ENCODE data around the gene F7.

The F7 gene

DNA sequence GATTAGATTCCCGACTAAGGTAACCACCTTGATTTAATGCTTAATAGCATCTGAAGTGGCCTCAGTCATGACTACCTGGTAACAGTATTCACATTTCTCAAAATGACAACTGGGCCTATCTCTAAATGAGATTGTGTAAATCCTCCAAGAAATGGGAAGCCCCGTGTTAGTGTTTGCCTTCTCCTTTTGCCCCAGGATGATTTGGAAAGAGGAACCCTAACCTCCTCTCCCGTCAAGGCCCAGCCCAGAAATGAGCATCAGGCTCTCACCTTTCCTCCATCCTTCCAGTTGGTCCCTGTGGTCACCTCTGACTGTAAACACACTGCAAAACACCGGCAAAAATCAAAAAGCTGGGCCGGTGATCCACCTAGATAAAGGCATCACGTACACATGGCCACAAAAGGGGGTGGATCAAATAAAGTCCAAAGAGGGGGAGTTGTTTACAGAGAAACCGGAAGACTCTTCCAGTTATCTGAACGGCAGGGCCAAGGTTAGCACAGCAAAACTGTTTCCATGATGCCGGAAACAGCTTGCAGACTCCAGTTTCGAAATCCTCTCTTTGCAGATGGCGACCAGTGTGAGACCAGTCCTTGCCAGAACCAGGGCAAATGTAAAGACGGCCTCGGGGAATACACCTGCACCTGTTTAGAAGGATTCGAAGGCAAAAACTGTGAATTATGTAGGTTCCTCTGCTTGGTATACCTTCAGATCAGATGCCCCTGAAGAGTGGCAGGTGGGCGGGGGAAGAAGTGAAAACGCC is 33.4 kb downstream of the F7 start:
- no peak for DNase-seq (ENCODE audit: low read depth)

GRCh38 chr13:113139577-113139976 is 34.0 kb downstream of the F7 start:
- no peak for DNase-seq (ENCODE audit: low read depth)

DNA sequence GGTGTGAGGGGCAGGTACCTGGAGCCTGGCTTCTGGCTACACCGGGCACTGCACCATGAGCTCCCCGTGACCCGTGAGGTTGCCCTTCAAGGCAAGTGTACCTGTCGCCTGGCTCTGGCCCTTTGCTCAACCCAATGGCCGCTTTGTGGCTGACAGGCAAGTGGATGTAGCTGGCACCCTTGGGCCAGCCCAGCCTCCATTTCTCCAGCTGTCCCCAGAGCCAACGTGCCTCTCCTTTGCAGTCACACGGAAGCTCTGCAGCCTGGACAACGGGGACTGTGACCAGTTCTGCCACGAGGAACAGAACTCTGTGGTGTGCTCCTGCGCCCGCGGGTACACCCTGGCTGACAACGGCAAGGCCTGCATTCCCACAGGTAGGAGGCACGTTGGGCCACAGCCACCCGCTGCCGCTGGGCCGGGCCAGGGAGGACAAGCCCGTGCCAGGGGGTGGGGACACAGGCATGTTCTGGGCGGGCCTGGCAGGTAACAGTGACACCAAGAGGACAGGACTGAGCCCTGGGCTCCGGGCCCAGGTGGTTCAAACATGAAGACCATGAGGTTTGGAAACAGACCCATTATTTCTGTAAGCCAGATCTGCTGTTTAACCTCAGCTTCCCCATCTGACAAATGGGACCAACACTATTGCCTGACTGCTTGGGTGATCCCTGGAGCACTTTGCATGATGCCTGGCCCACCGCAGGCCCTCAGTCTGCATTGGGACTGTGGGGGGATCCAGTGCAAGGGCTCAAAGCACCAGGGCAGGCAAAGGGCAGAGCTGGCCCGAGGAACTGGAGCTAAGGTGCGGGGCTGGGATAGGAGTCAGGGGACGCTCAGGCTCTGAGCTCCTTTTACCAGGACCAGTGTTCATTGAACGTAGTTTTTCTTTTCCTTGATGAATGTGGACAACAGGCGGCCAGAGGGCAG is 35.3 kb downstream of the F7 start:
- no peak for DNase-seq (ENCODE audit: low read depth)

GRCh38 chr13:113141601-113141970 is 36.0 kb downstream of the F7 start:
- no peak for DNase-seq (ENCODE audit: low read depth)

DNA sequence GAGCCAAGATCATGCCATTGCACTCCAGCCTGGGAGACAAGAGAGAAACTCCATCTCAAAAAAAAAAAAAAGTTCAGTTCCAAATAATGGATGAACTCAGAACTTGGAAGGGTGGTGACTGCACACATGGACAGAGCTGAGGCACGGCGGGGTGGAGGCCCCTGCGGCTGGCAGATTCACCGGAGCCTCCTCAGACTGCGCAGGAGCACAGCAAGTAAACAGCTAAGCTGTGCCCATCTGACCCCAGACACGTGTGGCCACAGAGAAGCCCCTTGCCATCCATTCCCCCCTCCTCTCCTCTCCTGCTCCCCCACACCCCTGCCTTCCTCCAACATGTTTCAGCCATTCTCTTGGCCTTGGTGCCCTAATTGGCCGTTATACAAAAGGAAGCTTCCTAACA is 37.3 kb downstream of the F7 start:
- DNase-seq (ENCODE audit: low read depth): no peak

DNA sequence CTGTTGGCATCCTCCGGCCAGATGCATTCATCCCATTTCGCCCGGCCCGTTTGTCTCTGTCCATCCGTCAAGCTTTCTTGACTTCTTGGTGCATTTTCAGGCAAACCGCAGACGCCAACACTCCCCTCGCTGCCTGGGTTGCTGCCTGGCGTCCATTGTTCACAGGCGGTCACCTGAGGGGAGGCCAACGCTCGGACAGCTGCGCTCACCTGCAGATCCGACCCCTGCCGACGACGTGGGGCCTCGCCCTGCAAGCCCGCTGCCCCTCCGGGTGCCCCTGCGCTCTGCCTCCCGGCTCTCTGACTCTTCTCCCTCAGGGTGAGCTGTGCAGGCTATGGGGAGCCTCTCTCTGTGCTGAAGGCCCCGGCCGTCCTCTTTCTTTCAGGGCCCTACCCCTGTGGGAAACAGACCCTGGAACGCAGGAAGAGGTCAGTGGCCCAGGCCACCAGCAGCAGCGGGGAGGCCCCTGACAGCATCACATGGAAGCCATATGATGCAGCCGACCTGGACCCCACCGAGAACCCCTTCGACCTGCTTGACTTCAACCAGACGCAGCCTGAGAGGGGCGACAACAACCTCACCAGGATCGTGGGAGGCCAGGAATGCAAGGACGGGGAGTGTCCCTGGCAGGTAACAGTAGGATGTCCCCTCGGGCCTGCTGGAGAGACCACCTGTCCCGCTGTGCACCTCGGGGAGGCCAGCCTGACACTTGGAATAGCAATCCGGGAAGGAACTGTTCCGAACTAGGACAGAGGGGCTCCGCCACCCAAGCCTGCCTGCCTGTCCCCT is 38.1 kb downstream of the F7 start:
- DNase-seq (ENCODE audit: low read depth): no peak

GRCh38 chr13:113144255-113144629 is 38.7 kb downstream of the F7 start:
- DNase-seq (ENCODE audit: low read depth): no peak

- DNase-seq (ENCODE audit: low read depth): no peak
Measured at GRCh38 chr13:113145496-113145895, 39.9 kb downstream of the F7 start.

DNA sequence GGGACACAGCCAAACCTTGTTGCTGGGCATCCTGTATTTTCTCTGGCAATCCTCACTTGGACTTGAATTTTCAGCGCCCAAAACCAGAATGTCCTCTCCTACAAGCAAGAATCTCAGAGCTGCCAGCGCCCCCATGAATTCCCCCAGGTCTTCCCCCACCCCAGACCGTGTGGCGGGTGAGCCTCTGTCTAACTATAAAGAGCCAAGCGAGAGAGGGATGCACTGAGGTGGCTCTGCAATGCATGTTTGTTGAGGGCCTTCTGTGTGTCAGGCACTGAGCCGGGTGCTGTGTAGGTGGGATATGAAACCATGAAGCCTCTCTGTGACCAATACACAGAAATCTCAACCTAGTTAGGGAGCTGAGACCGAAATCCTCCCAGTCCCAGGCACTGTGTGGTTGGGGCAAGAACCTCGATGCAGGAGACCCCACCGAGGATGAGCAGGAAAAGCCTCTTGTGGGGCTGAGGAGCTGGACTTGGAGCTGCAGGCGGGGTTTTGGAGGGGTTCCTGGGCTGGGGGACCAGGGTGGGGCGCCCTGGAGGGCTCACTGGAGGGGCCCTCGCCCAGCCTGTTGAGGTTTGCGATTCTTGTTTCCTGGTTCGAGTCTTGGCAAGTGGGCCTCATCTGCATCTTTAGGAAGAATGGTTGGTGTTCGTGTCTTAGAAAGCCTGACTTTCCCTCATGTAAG is 40.5 kb downstream of the F7 start:
- no peak for DNase-seq (ENCODE audit: low read depth)

- DNase-seq (ENCODE audit: low read depth): no peak
Measured at GRCh38 chr13:113146750-113147149, 41.2 kb downstream of the F7 start.

GRCh38 chr13:113147206-113147605 is 41.6 kb downstream of the F7 start:
- DNase-seq (ENCODE audit: low read depth): no peak

DNA sequence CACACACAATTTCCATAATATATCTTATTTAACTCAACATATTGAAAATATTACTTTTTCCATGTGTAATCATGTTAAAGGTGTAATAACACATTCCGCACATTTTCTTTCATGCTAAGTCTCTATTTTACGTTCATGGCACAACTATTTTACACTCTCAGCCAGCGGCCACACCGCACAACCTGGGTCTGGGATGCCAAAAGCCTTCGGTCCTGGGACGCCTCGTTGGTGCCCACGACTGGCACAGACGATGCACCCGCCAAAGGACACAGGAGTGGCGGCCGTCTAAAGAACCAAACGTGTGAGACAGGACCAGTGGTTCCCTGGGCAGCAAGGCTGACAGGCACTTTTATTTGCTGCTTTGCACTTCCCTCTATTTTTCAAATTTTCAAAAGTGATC is 42.8 kb downstream of the F7 start:
- no peak for DNase-seq (ENCODE audit: low read depth)

DNA sequence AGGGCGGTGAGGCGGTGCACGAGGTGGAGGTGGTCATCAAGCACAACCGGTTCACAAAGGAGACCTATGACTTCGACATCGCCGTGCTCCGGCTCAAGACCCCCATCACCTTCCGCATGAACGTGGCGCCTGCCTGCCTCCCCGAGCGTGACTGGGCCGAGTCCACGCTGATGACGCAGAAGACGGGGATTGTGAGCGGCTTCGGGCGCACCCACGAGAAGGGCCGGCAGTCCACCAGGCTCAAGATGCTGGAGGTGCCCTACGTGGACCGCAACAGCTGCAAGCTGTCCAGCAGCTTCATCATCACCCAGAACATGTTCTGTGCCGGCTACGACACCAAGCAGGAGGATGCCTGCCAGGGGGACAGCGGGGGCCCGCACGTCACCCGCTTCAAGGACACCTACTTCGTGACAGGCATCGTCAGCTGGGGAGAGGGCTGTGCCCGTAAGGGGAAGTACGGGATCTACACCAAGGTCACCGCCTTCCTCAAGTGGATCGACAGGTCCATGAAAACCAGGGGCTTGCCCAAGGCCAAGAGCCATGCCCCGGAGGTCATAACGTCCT is 43.4 kb downstream of the F7 start:
- no peak for DNase-seq (ENCODE audit: low read depth)

GRCh38 chr13:113149711-113150549 is 44.3 kb downstream of the F7 start:
- no peak for DNase-seq (ENCODE audit: low read depth)

GRCh38 chr13:113150550-113151365 is 45.2 kb downstream of the F7 start:
- no peak for DNase-seq (ENCODE audit: low read depth)

DNA sequence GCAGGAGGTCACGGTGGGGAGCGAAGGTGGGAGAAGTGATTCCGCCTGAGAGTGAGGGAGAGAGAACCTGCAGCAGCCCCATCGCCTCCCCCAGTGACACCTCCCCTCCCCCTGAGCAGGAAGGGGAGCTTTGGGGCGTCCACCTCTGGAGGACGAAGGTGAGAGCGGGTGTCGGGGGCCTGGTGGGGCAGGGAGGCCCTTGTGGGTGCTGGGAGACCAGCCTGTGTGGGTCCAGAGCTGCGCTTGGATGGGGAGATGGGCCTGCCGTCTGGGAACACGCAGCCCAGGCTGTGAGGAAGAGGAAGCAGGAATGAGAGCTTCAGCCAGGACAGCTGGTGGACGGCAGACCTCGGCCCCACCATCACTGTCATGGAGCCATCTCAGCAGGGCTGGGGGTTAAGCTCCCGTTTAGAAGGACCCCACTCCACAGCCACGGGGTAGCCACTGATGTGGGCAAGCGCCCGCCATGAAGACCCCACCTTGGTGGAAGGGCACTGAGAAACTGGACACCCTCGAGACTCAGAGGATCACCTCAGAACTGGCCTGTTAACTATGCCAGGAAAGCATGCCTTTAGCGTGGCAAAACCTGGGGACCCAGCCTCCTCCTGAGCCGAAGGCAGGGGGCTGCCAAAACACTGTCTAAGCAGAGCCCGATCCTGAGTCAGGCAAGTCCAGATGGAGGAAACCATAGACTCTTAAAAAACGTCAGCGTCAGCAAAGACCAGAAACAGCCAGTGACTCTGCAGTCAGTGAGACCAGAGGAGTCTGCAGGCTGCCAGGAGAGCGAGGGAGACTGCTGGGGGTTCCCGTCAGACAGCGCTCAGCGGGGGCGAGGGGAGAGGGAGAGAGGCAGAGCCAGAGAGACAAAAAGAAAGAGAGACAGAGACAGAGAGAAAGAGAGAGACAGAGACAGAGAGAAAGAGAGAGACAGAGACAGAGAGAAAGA is 46.4 kb downstream of the F7 start:
- DNase-seq (ENCODE audit: low read depth): no peak

DNA sequence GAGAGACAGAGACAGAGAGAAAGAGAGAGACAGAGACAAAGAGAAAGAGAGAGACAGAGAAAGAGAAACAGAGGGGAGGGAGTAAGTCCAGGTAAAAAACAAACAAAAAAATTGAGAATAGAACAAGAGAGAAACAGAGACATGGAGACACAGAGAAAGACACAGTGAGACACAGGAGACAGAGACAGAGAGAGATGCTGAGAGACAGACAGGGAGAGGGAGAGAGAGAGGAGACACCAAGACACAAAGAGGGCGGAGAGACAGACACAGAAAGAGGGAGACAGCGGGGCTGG is 47.0 kb downstream of the F7 start:
- no peak for DNase-seq (ENCODE audit: low read depth)

- DNase-seq (ENCODE audit: low read depth): no peak
Measured at GRCh38 chr13:113152984-113153809, 47.6 kb downstream of the F7 start.

Measured in activated gamma-delta T cell treated with anti-CD3 and anti-CD28 coated beads, Interleukin-2, amount 50 U/mL, for 16 hours (primary cell).